H1 (cell line): ENCODE results near the gene NFX1.

ENCODE experiments used
- CHD1 ChIP-seq: IDR thresholded peaks from 2 replicates; pipeline ENCODE4 v1.6.1; 2012; ENCODE audit warnings: low read depth, low read length, improper control_type of control experiment
- EZH2 ChIP-seq: fragments of 200-600 bp; sonication (generic); IDR thresholded peaks from 2 replicates; pipeline ENCODE4 v1.7.1; 2012; ENCODE audit warnings: low read depth, mild to moderate bottlenecking, moderate library complexity, low read length, inconsistent platforms; ENCODE audit not compliant: severe bottlenecking
- FOSL1 ChIP-seq: IDR thresholded peaks from 2 replicates; pipeline ENCODE4 v1.6.1; 2011; ENCODE audit warnings: mild to moderate bottlenecking, low read depth, low read length, moderate library complexity; ENCODE audit not compliant: insufficient read depth
- GABPA ChIP-seq: IDR thresholded peaks from 2 replicates; pipeline ENCODE4 v1.6.1; 2011; ENCODE audit warnings: mild to moderate bottlenecking, low read length, moderate library complexity, borderline replicate concordance; ENCODE audit not compliant: insufficient read depth
- JUND ChIP-seq: IDR thresholded peaks from 2 replicates; pipeline ENCODE4 v1.6.1; 2011; ENCODE audit warnings: mild to moderate bottlenecking, improper control_type of control experiment, low read length
- POLR2A ChIP-seq, 2 experiments: IDR thresholded peaks; 1 replicate in 1 of 2; 2 replicates in 1 of 2; pipeline ENCODE4 v1.6.1; 2011; ENCODE audit warnings: low read depth in 2 of 2, low read length in 2 of 2, mild to moderate bottlenecking in 2 of 2; ENCODE audit errors: control extremely low read depth in 1 of 2
- RAD21 ChIP-seq, 2 experiments: IDR thresholded peaks in 1 of 2; conservative IDR thresholded peaks in 1 of 2; 2 replicates each; pipeline ENCODE4 v1.6.1; 2011; ENCODE audit warnings: low read depth in 2 of 2, low read length in 2 of 2, improper control_type of control experiment in 1 of 2, inconsistent platforms in 1 of 2, mild to moderate bottlenecking in 1 of 2, moderate library complexity in 1 of 2
- RFX5 ChIP-seq: IDR thresholded peaks from 2 replicates; pipeline ENCODE4 v1.6.1; 2011; ENCODE audit warnings: low read depth, low read length, improper control_type of control experiment, borderline replicate concordance
- TF ChIP-seq, protein P1 (sequence below), 3 experiments: IDR thresholded peaks; 1 replicate in 2 of 3; 2 replicates in 1 of 3; pipeline versions ENCODE4 v1.5.1 to v1.6.1; 2011; ENCODE audit warnings: low read length in 3 of 3, mild to moderate bottlenecking in 3 of 3, inconsistent platforms in 2 of 3, low read depth in 1 of 3, moderate library complexity in 1 of 3; ENCODE audit not compliant: insufficient read depth in 1 of 3; ENCODE audit errors: control extremely low read depth in 1 of 3
- TF ChIP-seq, protein P2 (sequence below): IDR thresholded peaks from 2 replicates; pipeline ENCODE4 v1.6.1; 2012; ENCODE audit warnings: low read length, inconsistent platforms

DNA sequence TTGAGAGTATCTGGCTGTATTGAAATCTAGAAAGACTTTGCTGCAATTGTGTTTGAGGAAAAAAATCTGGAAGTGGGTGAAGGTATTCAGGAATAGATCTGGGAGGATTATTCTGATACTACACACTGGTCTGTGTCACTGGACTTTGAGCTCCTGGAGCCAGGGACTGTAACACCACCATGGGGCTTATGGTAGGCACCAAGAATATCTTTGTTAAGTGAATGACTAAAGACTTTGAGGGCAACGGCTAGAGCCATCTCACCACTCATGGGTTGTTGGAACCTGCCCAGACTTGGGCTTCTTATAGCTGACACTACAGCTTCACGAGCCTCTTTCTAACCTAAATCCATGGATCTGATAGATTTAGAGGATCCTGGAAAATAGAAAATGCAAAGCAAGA lies 10.2 kb downstream of the NFX1 start:
- no peak for TF ChIP-seq GABPA
- TF ChIP-seq, protein P1, sequence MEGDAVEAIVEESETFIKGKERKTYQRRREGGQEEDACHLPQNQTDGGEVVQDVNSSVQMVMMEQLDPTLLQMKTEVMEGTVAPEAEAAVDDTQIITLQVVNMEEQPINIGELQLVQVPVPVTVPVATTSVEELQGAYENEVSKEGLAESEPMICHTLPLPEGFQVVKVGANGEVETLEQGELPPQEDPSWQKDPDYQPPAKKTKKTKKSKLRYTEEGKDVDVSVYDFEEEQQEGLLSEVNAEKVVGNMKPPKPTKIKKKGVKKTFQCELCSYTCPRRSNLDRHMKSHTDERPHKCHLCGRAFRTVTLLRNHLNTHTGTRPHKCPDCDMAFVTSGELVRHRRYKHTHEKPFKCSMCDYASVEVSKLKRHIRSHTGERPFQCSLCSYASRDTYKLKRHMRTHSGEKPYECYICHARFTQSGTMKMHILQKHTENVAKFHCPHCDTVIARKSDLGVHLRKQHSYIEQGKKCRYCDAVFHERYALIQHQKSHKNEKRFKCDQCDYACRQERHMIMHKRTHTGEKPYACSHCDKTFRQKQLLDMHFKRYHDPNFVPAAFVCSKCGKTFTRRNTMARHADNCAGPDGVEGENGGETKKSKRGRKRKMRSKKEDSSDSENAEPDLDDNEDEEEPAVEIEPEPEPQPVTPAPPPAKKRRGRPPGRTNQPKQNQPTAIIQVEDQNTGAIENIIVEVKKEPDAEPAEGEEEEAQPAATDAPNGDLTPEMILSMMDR (IDR thresholded peaks at IDR 0.05; ENCODE audit: control extremely low read depth in 1 of 3, insufficient read depth in 1 of 3, low read depth in 1 of 3, low read length in 3 of 3) = no peak
- TF ChIP-seq POLR2A (IDR thresholded peaks at IDR 0.05; ENCODE audit: control extremely low read depth in 1 of 2, low read depth in 2 of 2, low read length in 2 of 2) = no peak
- TF ChIP-seq EZH2 = no peak
- no peak for TF ChIP-seq CHD1
- TF ChIP-seq, protein P2, sequence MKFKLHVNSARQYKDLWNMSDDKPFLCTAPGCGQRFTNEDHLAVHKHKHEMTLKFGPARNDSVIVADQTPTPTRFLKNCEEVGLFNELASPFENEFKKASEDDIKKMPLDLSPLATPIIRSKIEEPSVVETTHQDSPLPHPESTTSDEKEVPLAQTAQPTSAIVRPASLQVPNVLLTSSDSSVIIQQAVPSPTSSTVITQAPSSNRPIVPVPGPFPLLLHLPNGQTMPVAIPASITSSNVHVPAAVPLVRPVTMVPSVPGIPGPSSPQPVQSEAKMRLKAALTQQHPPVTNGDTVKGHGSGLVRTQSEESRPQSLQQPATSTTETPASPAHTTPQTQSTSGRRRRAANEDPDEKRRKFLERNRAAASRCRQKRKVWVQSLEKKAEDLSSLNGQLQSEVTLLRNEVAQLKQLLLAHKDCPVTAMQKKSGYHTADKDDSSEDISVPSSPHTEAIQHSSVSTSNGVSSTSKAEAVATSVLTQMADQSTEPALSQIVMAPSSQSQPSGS = no peak
- TF ChIP-seq JUND = no peak
- no peak for TF ChIP-seq RAD21 (IDR thresholded peaks at IDR 0.05 in 1 of 2, conservative IDR thresholded peaks at IDR 0.05 in 1 of 2; ENCODE audit: low read depth in 2 of 2, low read length in 2 of 2)
- TF ChIP-seq RFX5 = no peak
- TF ChIP-seq FOSL1 = no peak
